ENCODE data around the gene AKIRIN2.

Gene AKIRIN2

DNA sequence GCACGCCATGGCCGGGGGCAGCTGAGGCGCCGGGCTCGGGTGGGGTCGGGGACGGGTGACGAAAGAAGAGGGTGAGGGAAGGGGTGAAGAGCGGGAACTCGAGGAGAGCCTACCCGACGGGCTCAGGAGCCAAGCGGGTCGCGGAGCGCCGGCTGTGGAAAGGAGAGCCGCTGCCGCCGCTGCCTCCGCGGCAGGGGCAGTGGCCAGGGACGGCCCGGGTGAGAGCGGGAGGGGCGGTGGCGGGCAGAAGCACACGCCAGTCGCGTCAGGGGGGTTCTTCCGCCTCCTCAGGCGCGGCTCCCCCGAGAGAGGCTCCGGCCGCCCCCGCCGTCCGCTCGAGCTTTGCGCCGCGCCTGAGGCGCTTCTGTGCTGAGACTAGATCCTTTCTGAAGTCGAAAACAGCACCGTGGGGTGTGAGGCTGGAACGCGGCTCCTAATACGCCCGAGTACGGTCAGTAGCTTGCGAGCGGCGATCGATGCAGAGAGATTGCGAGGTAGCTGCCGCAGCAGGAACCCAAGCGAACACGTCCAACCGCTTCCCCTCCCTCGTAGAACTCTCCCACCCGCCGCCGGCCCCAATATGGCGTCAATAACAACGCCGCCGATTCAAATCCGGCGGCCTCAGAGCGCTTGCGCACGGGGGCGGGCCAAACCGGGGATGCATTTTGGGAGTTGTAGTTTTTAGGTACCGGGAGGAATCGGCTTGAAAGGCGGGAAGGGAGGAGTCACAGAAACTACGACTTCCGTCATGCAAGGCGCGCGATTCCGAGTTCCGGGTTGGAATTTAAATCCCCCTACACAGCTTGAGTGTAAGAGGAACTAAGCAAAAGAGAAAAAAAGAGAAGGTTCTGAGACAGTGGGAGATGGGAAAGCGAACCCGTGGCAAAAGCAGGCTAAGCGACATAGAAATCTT, at the start of gene AKIRIN2:
TSS of gene AKIRIN2 (minus strand) at position 558 of the 913 bp plus-strand sequence. CDS start at position 9, 549 bp downstream.
- DNase-seq: peak; percentile 88

- DNase-seq: no peak
Observed at GRCh38 chr6:87747646-87748045, 45.6 kb upstream of the AKIRIN2 start.

- no peak for DNase-seq
Observed at GRCh38 chr6:87745966-87746721, 44.1 kb upstream of the AKIRIN2 start.

GRCh38 chr6:87743454-87743853, 41.4 kb upstream of the AKIRIN2 start:
- no peak for DNase-seq

DNA sequence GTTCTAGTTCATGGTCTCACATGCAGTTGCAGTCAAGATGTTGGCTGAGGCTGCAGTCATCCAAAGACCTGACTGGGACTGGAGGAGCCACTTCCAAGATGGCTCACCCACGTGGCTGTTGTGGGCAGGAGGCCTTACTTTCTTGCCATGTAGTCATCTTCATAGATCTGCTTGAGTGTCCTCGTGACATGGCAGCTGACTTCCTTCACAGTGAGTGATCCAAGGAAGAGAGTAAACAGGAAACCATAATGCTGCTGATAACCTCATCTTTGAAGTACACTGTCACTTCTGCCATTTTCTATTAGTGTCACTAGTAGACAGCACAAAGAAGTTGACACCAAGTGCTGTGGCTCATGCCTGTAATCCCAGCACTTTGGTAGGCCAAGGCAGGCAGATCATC, 40.1 kb upstream of the AKIRIN2 start:
- DNase-seq: no peak

GRCh38 chr6:87741001-87741650, 39.1 kb upstream of the AKIRIN2 start:
- no peak for DNase-seq

GRCh38 chr6:87738744-87739143, 36.7 kb upstream of the AKIRIN2 start:
- DNase-seq: no peak

GRCh38 chr6:87738000-87738399, 36.0 kb upstream of the AKIRIN2 start:
- DNase-seq: no peak

DNA sequence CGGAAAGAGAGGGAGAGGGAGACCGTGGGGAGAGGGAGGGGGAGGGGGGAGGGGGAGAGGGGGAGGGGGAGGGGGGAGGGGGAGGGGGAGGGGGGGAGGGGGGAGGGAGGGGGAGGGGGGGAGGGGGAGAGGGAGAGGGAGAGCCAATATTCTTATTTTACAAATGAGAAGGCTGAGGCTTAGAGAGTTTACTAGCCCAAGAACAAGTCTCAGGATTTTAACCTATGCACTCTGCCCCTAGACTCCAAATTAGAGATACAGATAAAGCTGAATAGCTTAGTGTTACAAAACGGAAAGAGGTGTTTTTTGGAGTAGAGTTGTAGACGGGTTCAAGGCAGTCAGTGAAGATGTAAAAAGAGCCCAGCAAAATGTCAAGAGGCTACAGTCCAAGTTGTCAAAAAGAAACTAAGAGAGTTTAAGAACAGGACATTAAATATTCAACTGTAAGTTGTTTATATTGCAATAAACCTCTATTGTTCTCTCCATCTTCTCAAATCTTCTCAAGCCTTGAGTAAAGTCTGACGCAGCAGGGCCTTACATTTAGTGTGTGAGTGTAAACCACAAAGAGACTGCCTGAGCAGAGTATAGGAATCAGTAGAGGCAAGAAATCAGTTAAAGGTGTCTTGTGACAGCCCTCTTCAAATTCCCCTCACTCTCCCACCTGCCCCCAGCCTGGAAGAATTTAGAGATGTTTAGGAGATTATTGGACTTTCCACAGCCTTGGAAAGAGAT, 34.9 kb upstream of the AKIRIN2 start:
- no peak for DNase-seq

- DNase-seq: no peak
Observed at GRCh38 chr6:87731818-87732661, 30.0 kb upstream of the AKIRIN2 start.

GRCh38 chr6:87731080-87731479, 29.0 kb upstream of the AKIRIN2 start:
- no peak for DNase-seq

DNA sequence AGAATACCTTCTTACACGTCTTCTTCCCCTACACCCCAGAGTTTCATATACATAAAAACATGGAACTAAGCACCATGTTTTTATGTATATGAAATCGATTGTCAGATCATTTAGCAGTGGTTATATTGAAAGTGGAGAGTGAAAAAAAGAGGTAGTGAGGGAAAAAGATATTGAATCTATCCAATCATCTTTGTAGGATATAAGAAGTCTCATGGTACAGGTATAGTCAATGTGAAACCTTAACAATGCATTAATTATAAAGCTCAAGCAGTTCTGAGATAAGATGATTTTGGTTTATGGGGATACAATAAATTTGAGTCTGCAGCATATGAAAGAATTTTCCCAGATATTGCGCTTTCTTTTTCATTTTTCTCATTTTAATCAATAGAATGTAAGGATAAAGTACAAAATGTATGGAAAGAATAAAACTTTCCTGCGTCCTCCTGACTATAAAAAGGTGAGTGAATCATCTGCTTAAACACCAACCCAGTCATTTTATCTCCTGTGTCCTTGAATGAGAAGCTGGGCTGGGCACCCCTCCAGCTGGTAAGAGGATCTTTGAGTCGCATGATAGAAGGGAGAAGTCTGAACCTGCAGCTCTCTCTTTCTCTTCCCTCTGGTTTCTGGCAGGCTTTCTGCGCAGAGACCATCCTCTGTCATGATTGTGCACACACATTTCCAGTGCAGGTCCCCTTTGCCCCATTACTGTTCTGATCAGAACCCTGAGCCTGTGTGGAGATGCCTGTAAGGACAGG, 28.1 kb upstream of the AKIRIN2 start:
- no peak for DNase-seq

- no peak for DNase-seq
Observed at GRCh38 chr6:87728706-87729105, 26.7 kb upstream of the AKIRIN2 start.

DNA sequence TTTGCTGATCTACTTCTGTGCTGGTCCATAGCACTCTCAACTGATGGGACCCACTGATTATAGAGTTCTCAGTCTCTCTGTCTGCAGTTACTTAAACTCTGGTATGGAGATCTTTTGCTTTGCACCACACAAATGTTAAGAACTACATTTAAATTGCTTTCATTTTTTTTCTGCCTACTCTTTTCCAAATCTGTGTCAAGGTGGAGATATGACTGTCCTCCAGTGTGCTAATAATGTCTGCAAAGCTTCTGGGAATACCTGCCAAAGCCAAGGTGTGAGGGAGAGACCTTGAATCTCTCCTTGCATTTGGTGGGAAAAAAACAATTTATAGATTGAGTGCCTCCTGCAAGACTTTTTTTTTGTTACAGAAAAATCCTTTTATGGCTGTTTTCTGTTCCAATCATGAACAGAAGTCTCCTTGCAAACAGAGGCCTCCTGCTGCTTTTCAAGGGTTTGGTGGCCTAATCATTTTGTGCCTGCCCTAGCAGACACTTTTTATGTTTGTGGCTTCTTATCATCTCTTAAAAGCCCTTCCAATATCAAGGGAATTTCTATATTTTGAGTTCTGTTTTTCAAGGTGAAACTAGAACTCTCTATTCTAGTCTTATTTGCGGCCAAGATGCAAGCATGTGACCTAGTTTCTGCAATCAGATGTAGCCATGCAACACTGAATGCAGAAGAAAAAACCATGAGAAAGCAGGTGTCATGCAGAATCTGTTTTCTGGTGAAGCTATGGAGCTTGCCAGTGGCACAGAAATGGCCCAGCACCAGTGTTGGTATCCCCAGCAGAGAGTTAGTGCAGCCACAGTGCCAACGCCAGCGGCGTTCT, 23.2 kb upstream of the AKIRIN2 start:
- no peak for DNase-seq

GRCh38 chr6:87723170-87724078, 21.4 kb upstream of the AKIRIN2 start:
- DNase-seq: no peak

GRCh38 chr6:87722540-87723169, 20.6 kb upstream of the AKIRIN2 start:
- no peak for DNase-seq

- no peak for DNase-seq
Observed at GRCh38 chr6:87721311-87721710, 19.3 kb upstream of the AKIRIN2 start.

- DNase-seq: no peak
Observed at GRCh38 chr6:87718662-87719433, 16.8 kb upstream of the AKIRIN2 start.
